Right cardiac atrium (tissue), 5 donors: ENCODE results near the gene RNF149. TPM values are rescaled to one million over a fixed set of nuclear protein-coding genes. Genes with fewer than 3 reads are reported as not detected.

ENCODE experiments used
- ATAC-seq, 2 donors: fragments of 200-7000 bp; cut with Tn5 transposase; one replicate each; pipeline versions ENCODE4 v1.8.0 to v1.9.1; 2020; ENCODE audit warnings: moderate library complexity in 2 of 2, mild to moderate bottlenecking in 1 of 2
- DNase-seq, 3 donors: peaks; one replicate each; pipeline ENCODE4 v3.0.0-alpha.2; 2020
- H3K27ac ChIP-seq: one replicate; pipeline ENCODE4 v1.5.1; 2013; ENCODE audit warnings: mild to moderate bottlenecking, low read length, control low read depth, moderate library complexity
- H3K27me3 ChIP-seq: one replicate; pipeline ENCODE4 v1.6.1; 2013; ENCODE audit not compliant: control insufficient read depth, insufficient read depth
- H3K4me1 ChIP-seq: one replicate; pipeline ENCODE4 v1.6.1; 2013; ENCODE audit warnings: low read length; ENCODE audit not compliant: control insufficient read depth, insufficient read depth
- H3K4me3 ChIP-seq: one replicate; pipeline ENCODE4 v1.5.1; 2013; ENCODE audit warnings: low read length, control low read depth
- H3K9me3 ChIP-seq: one replicate; pipeline ENCODE4 v1.6.1; 2013; ENCODE audit warnings: low read length; ENCODE audit not compliant: control insufficient read depth
- WGBS: extraction: QIAGEN DNeasy Blood & Tissue Kit; methylation state at CpG from one replicate; pipeline ENCODE4 v1.1.7; 2013; 5-methylcytosine and 5-hydroxymethylcytosine counted together
- intact Hi-C, 4 donors: fragments of 100-400 bp; cut with DNase I; formaldehyde crosslinking; loops; one replicate each; pipeline versions ENCODE4 v1.11.0 to v1.14.0; 2022 to 2023
- microRNA-seq, 2 donors: library from miRNA; unstranded; fragments of <30 nt; microRNA quantifications; one replicate each; pipeline ENCODE4 v1.2.0, GENCODE V29; 2020 to 2021
- polyA plus RNA-seq: library from polyadenylated mRNA; stranded (reverse); fragments of 200-250 nt; gene quantifications from one replicate; pipeline ENCODE4 v1.2.3, GENCODE V29; 2013
- total RNA-seq, 4 donors: library from RNA; stranded (reverse); fragmentation: NEBNext Ultra II Directional; extraction: Animal tissue kit (Norgen Biotek cat#: 25700); gene quantifications; one replicate each; pipeline ENCODE4 v1.2.1, GENCODE V29; 2021
- donor health status: healthy with polysubstance abuse.
- donor health status: DM: no; HTN: yes; CAD: no.
- donor health status: DM: no; HTN: no; CAD: no.
- donor health status: DM: no; HTN: yes; CAD: no; lungs with severe emphysema.
- donor health status: DM: yes; HTN: yes; CAD: no.

Gene RNF149
- total and polyA plus RNA-seq, 5 donors: 18.0 to 40.6 (median 22.7) TPM

DNA sequence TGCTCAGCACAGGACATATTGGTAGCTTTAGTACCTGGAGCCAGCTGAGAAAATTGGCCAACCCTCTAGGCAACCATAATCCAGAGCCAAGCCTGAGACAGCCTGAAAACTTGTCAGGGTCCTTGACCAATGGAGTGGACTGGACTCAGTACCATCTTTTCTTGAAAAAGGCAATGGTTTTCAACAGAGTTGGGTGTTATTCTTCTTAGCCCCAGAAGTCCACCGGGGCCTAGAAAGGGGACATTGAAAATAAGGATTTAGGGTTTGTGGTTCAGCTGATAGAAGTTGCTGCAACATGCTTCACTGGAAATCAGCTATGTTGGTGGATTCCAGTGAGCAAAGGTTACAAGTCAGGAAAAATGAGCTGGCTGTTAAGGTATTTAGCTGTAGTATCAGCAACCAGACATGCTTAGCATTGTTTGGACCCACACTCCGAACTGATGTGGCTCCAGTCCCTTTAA lies 77.9 kb downstream of the RNF149 start:
- ATAC-seq (no peak), DNase-seq (no peak)
- intact Hi-C loops: no loop called here
- Histone ChIP-seq H3K4me3 (no peak overlapping the region), H3K4me1 (no peaks in the 10 kb centered on the region), H3K27me3 (no peaks in the 10 kb centered on the region), H3K27ac (no peak overlapping the region), H3K9me3 (no peaks in the 10 kb centered on the region)
- 82% methylated on average over 2 of the region's 2 CpGs for WGBS

Small RNA genes within 50 kb of the gene (microRNA-seq; reads per million reads assigned to microRNA genes)
- gene MIR5696: 0.42 to 2.7 reads per million in 2 donors

Other genes starting within 250 kb of the RNF149 start
- 10 to 100 TPM; 42.3 to 79.5 (median 52.2) TPM for gene TBC1D8, start 157.3 kb downstream of the RNF149 start, total RNA-seq
- 36.4 TPM for gene TBC1D8, start 157.3 kb downstream of the RNF149 start, polyA plus RNA-seq
- gene CNOT11, start 55.8 kb downstream of the RNF149 start, total RNA-seq: 10 to 100 TPM; 38.8 to 60.5 (median 43.5) TPM
- 26.0 TPM for gene CNOT11, start 55.8 kb downstream of the RNF149 start, polyA plus RNA-seq
- gene CREG2, start 78.8 kb upstream of the RNF149 start, total RNA-seq: 1 to 10 TPM in 1 of 4 donors, under 1 TPM in 3; 0.17 to 1.0 (median 0.29) TPM
- 0.14 TPM for gene CREG2, start 78.8 kb upstream of the RNF149 start, polyA plus RNA-seq
- 1 to 10 TPM in 1 of 4 donors, under 1 TPM in 3; 0.50 to 1.1 (median 0.62) TPM for gene RFX8, start 166.4 kb upstream of the RNF149 start, total RNA-seq
- gene RFX8, start 166.4 kb upstream of the RNF149 start, polyA plus RNA-seq: 0.45 TPM